Endothelial cell of umbilical vein (primary cell): ENCODE data around the gene FOXJ1. TPM values are rescaled to one million over a fixed set of nuclear protein-coding genes. Genes with fewer than 3 reads are reported as not detected.

Experiments used
- BruUV-seq: library from RNA; stranded (reverse); fragments of 400-500 nt; replicated peaks from 2 replicates; lab custom pipeline; 2021; lab: Mats Ljungman, UMichigan
- CTCF ChIA-PET: fragments of 300-600, 350-600 bp; sonication (Branson Sonifier 250); formaldehyde crosslinking; loops from one replicate; lab custom pipeline; 2021; ENCODE audit warnings: antibody characterized with exemption, inconsistent platforms; lab: Charles Lee
- POLR2A ChIA-PET: fragments of 300-600, 350-600 bp; sonication (Branson Sonifier 250); formaldehyde crosslinking; loops from one replicate; lab custom pipeline; 2021; ENCODE audit warnings: antibody characterized with exemption, inconsistent platforms; lab: Charles Lee
- DNase-seq: peaks from one replicate; pipeline ENCODE4 v3.0.0-alpha.2; 2011; ENCODE audit warnings: low read depth, low spot score
- FAIRE-seq: peaks from 2 replicates; lab custom pipeline; 2011; peaks lifted over from hg19 to GRCh38; lab: Jason Lieb, UNC
- H2AFZ ChIP-seq: 2 replicates; pipeline ENCODE4 v1.6.0; 2012; ENCODE audit warnings: low read depth, low read length, control low read depth, inconsistent platforms
- H3K27ac ChIP-seq: 2 replicates; pipeline ENCODE4 v1.5.1; 2011; ENCODE audit warnings: low read depth, mild to moderate bottlenecking, control low read depth, low read length, moderate library complexity; ENCODE audit not compliant: insufficient read depth
- H3K27me3 ChIP-seq, 2 experiments: 2 replicates each; pipeline versions ENCODE4 v1.6.0 to v1.6.1; 2011; ENCODE audit warnings: low read length in 2 of 2, mixed read lengths in 1 of 2; ENCODE audit not compliant: control insufficient read depth in 2 of 2, insufficient read depth in 2 of 2
- H3K36me3 ChIP-seq, 2 experiments: 2 replicates in 1 of 2; 3 replicates in 1 of 2; pipeline ENCODE4 v1.5.1; 2011; ENCODE audit warnings: low read length in 2 of 2, mild to moderate bottlenecking in 1 of 2, moderate library complexity in 1 of 2; ENCODE audit not compliant: control insufficient read depth in 2 of 2, insufficient read depth in 2 of 2; ENCODE audit errors: extremely low read depth in 1 of 2
- H3K4me1 ChIP-seq: 3 replicates; pipeline ENCODE4 v1.5.1; 2011; ENCODE audit warnings: mild to moderate bottlenecking, low read length; ENCODE audit not compliant: control insufficient read depth, insufficient read depth; ENCODE audit errors: extremely low read depth
- H3K4me2 ChIP-seq: 2 replicates; pipeline ENCODE4 v1.6.1; 2011; ENCODE audit warnings: low read length, control low read depth, mixed read lengths; ENCODE audit not compliant: insufficient read depth
- H3K4me3 ChIP-seq, 3 experiments: fragments of 200-600 bp in 1 of 3; sonication (generic), shearing (Covaris generic) in 1 of 3; replicated peaks in 1 of 3; 2 replicates each; pipeline ENCODE4 v1.5.1; 2011 to 2016; ENCODE audit warnings: control low read depth in 3 of 3, low read length in 3 of 3, mild to moderate bottlenecking in 2 of 3, inconsistent platforms in 1 of 3, low read depth in 1 of 3, moderate library complexity in 1 of 3; ENCODE audit not compliant: insufficient read depth in 1 of 3
- H3K79me2 ChIP-seq: 2 replicates; pipeline ENCODE4 v1.6.0; 2012; ENCODE audit warnings: low read length, inconsistent platforms; ENCODE audit not compliant: control insufficient read depth, insufficient read depth
- H3K9ac ChIP-seq: replicated peaks from 2 replicates; pipeline ENCODE3; 2011; ENCODE audit warnings: low read length, control low read depth; ENCODE audit not compliant: insufficient read depth; ENCODE audit errors: extremely low read depth
- H3K9me1 ChIP-seq: replicated peaks from 3 replicates; pipeline ENCODE4 v1.6.0; 2011; ENCODE audit warnings: mild to moderate bottlenecking, low read length; ENCODE audit not compliant: control insufficient read depth, insufficient read depth; ENCODE audit errors: extremely low read depth
- H3K9me3 ChIP-seq: replicated peaks from 2 replicates; pipeline ENCODE4 v1.5.1; 2012; ENCODE audit warnings: low read length, inconsistent platforms; ENCODE audit not compliant: control insufficient read depth, insufficient read depth
- H4K20me1 ChIP-seq: replicated peaks from 2 replicates; pipeline ENCODE3; 2011; ENCODE audit warnings: mild to moderate bottlenecking, low read length; ENCODE audit not compliant: control insufficient read depth, insufficient read depth; ENCODE audit errors: extremely low read depth
- EZH2 ChIP-seq: IDR thresholded peaks from 2 replicates; pipeline ENCODE4 v1.6.1; 2012; ENCODE audit warnings: borderline replicate concordance, low read depth, mild to moderate bottlenecking, moderate library complexity, low read length, inconsistent platforms; ENCODE audit not compliant: severe bottlenecking
- FOS ChIP-seq: IDR thresholded peaks from 2 replicates; pipeline ENCODE4 v1.6.1; 2011; ENCODE audit warnings: mild to moderate bottlenecking, low read length, moderate library complexity, borderline replicate concordance; ENCODE audit not compliant: insufficient read depth
- GATA2 ChIP-seq: IDR thresholded peaks from 2 replicates; pipeline ENCODE4 v1.7.0; 2011; ENCODE audit warnings: low read depth, mild to moderate bottlenecking, moderate library complexity, mixed read lengths, low read length; ENCODE audit not compliant: insufficient read length, insufficient read depth
- MYC ChIP-seq: IDR thresholded peaks from one replicate; pipeline ENCODE4 v1.6.1; 2011; ENCODE audit warnings: mild to moderate bottlenecking, low read depth, low read length
- POLR2AphosphoS5 ChIP-seq: IDR thresholded peaks from 2 replicates; pipeline ENCODE4 v1.6.1; 2012; ENCODE audit warnings: low read depth, mild to moderate bottlenecking, control low read depth, low read length, moderate library complexity; ENCODE audit not compliant: insufficient read depth
- dilution Hi-C: fragments of 300-500 bp; cut with MboI; formaldehyde crosslinking; loops from one replicate; pipeline ENCODE4 v1.15.0; 2019; ENCODE audit warnings: low sequenced_read_pairs; ENCODE audit not compliant: extremely low pct_ligation_motif_present
- intact Hi-C: fragments of 100-400 bp; cut with micrococcal nuclease; formaldehyde crosslinking; loops from one replicate; pipeline ENCODE4 v1.10.0; 2022
- polyA plus RNA-seq, 4 experiments: library from polyadenylated mRNA; depleted of rRNA in 3 of 4; stranded (reverse) in 3 of 4; unstranded in 1 of 4; fragments of >200 nt; gene quantifications; 2 replicates each; pipeline versions ENCODE4 v1.2.1 to v1.2.3, GENCODE V29; 2011 to 2012; ENCODE audit warnings: missing spikeins in 1 of 4
- total RNA-seq: library from RNA; stranded (reverse); gene quantifications from 2 replicates; pipeline ENCODE4 v1.2.3, GENCODE V29; 2021
- TF ChIP-seq, protein P1 (sequence below): IDR thresholded peaks from 2 replicates; pipeline ENCODE4 v1.6.1; 2011; ENCODE audit not compliant: insufficient read depth, insufficient read length
- TF ChIP-seq, protein P2 (sequence below), 2 donors: IDR thresholded peaks; 1 replicate in 1 of 2; 2 replicates in 1 of 2; pipeline ENCODE4 v1.5.1; 2011; ENCODE audit warnings: low read length in 2 of 2, mild to moderate bottlenecking in 2 of 2, moderate library complexity in 2 of 2, control low read depth in 1 of 2, inconsistent platforms in 1 of 2, low read depth in 1 of 2; ENCODE audit not compliant: insufficient read depth in 1 of 2; ENCODE audit errors: extremely low read depth in 1 of 2

The FOXJ1 gene
- total and polyA plus RNA-seq, 2 donors (not counting 3 experiments of a cell fraction or from before 2014, with no cell fraction given), result not detected

DNA sequence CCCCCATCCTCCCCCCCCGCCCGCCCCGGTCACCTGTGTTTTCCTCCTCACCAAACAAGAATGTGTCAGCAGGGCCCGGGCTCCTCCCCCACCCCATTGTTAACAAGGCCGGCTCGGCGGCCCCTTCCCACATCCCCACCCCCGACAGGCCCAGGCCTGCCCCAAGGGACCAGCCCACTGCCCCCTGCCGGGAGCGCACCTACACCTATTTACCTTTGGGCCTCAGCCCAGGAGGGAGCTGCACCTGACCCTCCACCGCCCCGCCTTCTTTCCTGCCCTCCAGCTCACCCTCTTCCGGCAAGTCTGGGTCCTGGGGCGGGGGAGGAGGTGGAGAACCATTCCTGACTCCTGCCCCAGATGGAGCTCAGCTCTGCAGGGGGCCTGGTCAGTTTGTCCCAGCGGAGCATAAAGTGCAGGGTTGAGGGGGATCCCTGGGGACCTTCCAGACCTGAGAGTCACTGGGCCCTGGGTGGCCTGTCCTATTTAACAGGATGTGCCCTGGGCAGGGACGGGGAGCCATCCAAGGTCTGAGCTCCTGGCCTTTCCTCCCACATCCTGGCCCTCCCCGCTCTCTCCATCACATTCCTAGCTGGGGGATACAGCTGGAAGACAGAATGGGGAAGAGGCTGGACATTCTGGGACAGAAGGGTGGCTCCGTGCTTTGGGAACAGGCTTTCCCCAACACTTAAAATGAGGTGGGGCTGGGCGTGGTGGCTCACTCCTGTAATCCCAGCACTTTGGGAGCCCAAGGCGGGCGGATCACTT is 8.3 kb downstream of the FOXJ1 start:
- FAIRE-seq, result no peak
- ChIA-PET CTCF (interaction anchor here (0.8 to 3.8 kb wide), 9 partner anchors 8 to 147 kb away, joined by 3 to 16 read pairs (median 4); partner anchors contain the start of gene FOXJ1), POLR2A (no interaction called here)

More for the DNA sequence above, 8.3 kb downstream of the FOXJ1 start:
- no peaks in the 10 kb centered on the region for H3K79me2 ChIP-seq
- no peak overlapping the region for H2AFZ ChIP-seq
- no peaks in the 10 kb centered on the region for H3K4me1 ChIP-seq
- dilution Hi-C loops (no loop called here), intact Hi-C loops (no loop called here)
- no peaks in the 10 kb centered on the region for H4K20me1 ChIP-seq
- no peak overlapping the region for H3K27ac ChIP-seq
- no peaks in the 10 kb centered on the region for H3K9me1 ChIP-seq
- H3K4me2 ChIP-seq, result no peak overlapping the region
- H3K4me3 ChIP-seq, result no peak overlapping the region
- no peak for TF ChIP-seq FOS
- no peak for TF ChIP-seq POLR2AphosphoS5
- TF ChIP-seq, protein P1, sequence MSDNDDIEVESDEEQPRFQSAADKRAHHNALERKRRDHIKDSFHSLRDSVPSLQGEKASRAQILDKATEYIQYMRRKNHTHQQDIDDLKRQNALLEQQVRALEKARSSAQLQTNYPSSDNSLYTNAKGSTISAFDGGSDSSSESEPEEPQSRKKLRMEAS, result no peak
- TF ChIP-seq EZH2, result no peak
- TF ChIP-seq MYC, result no peak
- TF ChIP-seq, protein P2, sequence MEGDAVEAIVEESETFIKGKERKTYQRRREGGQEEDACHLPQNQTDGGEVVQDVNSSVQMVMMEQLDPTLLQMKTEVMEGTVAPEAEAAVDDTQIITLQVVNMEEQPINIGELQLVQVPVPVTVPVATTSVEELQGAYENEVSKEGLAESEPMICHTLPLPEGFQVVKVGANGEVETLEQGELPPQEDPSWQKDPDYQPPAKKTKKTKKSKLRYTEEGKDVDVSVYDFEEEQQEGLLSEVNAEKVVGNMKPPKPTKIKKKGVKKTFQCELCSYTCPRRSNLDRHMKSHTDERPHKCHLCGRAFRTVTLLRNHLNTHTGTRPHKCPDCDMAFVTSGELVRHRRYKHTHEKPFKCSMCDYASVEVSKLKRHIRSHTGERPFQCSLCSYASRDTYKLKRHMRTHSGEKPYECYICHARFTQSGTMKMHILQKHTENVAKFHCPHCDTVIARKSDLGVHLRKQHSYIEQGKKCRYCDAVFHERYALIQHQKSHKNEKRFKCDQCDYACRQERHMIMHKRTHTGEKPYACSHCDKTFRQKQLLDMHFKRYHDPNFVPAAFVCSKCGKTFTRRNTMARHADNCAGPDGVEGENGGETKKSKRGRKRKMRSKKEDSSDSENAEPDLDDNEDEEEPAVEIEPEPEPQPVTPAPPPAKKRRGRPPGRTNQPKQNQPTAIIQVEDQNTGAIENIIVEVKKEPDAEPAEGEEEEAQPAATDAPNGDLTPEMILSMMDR (IDR thresholded peaks at IDR 0.05; ENCODE audit: extremely low read depth in 1 of 2, insufficient read depth in 1 of 2, low read depth in 1 of 2, low read length in 2 of 2), result no peak
- TF ChIP-seq GATA2, result no peak
- peaks cover 2 to 4% of the 10 kb centered on the region in 2 experiments for H3K27me3 ChIP-seq
- no peaks in the 10 kb centered on the region for H3K36me3 ChIP-seq
- no peaks in the 10 kb centered on the region for H3K9me3 ChIP-seq
- BruUV-seq, result no TSS peak
- DNase-seq, result no peak
- no peak overlapping the region for H3K9ac ChIP-seq
